Tibial nerve (tissue), 4 donors: ENCODE data around the gene PROSER2. TPM values are rescaled to one million over a fixed set of nuclear protein-coding genes. Genes with fewer than 3 reads are reported as not detected.

Source experiments
- DNase-seq, 2 donors: peaks; one replicate each; pipeline ENCODE4 v3.0.0-alpha.2; 2019; ENCODE audit warnings: low spot score in 2 of 2
- H3K27ac ChIP-seq, 4 donors: fragments of 200-600 bp; sonication (generic) in 3 of 4; one replicate each; pipeline ENCODE4 v1.5.1; 2017 to 2019; ENCODE audit warnings: mild to moderate bottlenecking in 1 of 4
- H3K27me3 ChIP-seq, 2 donors: fragments of 200-600 bp; sonication (generic) in 1 of 2; one replicate each; pipeline versions ENCODE4 v1.5.1 to v1.6.0; 2017 to 2019
- H3K36me3 ChIP-seq, 3 donors: fragments of 200-600 bp; sonication (generic); one replicate each; pipeline ENCODE4 v1.5.1; 2018 to 2019
- H3K4me1 ChIP-seq, 4 donors: fragments of 200-600 bp; sonication (generic) in 3 of 4; one replicate each; pipeline ENCODE4 v1.5.1; 2017 to 2019
- H3K4me3 ChIP-seq, 4 donors: fragments of 200-600 bp; sonication (generic) in 3 of 4; one replicate each; pipeline ENCODE4 v1.5.1; 2017 to 2019; ENCODE audit warnings: mild to moderate bottlenecking in 1 of 4, moderate library complexity in 1 of 4
- H3K9me3 ChIP-seq, 4 donors: fragments of 200-600 bp; sonication (generic) in 3 of 4; one replicate each; pipeline ENCODE4 v1.5.1; 2017 to 2019
- EP300 ChIP-seq, 2 donors: sonication (generic); formaldehyde crosslinking; IDR thresholded peaks; one replicate each; pipeline ENCODE4 v1.6.1; 2017; ENCODE audit warnings: antibody characterized with exemption in 2 of 2, mild to moderate bottlenecking in 1 of 2
- POLR2A ChIP-seq, 2 donors: fragments of 450-650 bp; IDR thresholded peaks; one replicate each; pipeline ENCODE4 v1.6.1; 2017; ENCODE audit warnings: antibody characterized with exemption in 2 of 2, mild to moderate bottlenecking in 2 of 2, moderate library complexity in 2 of 2
- WGBS, 2 donors: methylation state at CpG; one replicate each; pipeline ENCODE4 v1.1.5; 2018; 5-methylcytosine and 5-hydroxymethylcytosine counted together
- total RNA-seq, 4 donors: library from RNA; depleted of rRNA; stranded (reverse); fragments of >200 nt; gene quantifications; one replicate each; pipeline ENCODE4 v1.1.0, GENCODE V29; 2016
- TF ChIP-seq, protein P1 (sequence below), 5 experiments: fragments of 200-600 bp in 3 of 5; fragments of 450-650 bp in 2 of 5; sonication (generic) in 3 of 5; IDR thresholded peaks; one replicate each; pipeline ENCODE4 v1.5.1; 2016 to 2019; ENCODE audit warnings: antibody characterized with exemption in 5 of 5, mild to moderate bottlenecking in 3 of 5, moderate library complexity in 2 of 5

PROSER2 gene
- total RNA-seq, 4 donors from 2014 or later: 71.1 to 98.4 (median 75.6) TPM

DNA sequence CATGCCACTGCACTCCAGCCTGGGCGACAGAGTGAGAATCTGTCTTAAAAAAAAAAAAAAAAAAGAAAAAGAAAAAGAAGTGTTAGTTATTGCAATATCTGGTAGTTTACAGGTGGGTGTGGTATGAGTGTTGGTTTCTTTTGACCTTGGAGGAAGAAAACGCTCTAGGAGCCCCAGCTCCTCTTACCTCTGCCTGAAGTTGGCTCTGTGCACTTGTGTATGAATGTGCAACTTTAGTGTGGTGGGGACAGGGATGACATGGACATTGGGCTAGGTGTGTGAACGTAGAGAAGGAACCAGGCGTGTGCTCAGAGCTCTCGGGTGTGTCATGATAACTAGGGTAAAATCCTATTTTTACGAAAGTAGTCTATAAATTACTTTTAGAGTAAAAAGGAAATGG is 11.9 kb downstream of the PROSER2 start:
- Histone ChIP-seq H3K4me1 (peaks cover 0 to 52% (median 2%) of the 10 kb centered on the region in 4 donors), H3K9me3 (no peaks in the 10 kb centered on the region), H3K36me3 (no peaks in the 10 kb centered on the region), H3K27ac (peak overlapping the region in 3 of 4 donors; percentile 10 to 65 (median 52)), H3K27me3 (no peaks in the 10 kb centered on the region), H3K4me3 (no peak overlapping the region)
- no peak for DNase-seq
- WGBS, 2 donors: 64 to 65% methylated on average over 6 of the region's 6 CpGs
- TF ChIP-seq POLR2A (IDR thresholded peaks at IDR 0.05) (no peak), EP300 (IDR thresholded peaks at IDR 0.05) (no peak)
- TF ChIP-seq, protein P1, sequence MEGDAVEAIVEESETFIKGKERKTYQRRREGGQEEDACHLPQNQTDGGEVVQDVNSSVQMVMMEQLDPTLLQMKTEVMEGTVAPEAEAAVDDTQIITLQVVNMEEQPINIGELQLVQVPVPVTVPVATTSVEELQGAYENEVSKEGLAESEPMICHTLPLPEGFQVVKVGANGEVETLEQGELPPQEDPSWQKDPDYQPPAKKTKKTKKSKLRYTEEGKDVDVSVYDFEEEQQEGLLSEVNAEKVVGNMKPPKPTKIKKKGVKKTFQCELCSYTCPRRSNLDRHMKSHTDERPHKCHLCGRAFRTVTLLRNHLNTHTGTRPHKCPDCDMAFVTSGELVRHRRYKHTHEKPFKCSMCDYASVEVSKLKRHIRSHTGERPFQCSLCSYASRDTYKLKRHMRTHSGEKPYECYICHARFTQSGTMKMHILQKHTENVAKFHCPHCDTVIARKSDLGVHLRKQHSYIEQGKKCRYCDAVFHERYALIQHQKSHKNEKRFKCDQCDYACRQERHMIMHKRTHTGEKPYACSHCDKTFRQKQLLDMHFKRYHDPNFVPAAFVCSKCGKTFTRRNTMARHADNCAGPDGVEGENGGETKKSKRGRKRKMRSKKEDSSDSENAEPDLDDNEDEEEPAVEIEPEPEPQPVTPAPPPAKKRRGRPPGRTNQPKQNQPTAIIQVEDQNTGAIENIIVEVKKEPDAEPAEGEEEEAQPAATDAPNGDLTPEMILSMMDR (IDR thresholded peaks at IDR 0.05): no peak

DNA sequence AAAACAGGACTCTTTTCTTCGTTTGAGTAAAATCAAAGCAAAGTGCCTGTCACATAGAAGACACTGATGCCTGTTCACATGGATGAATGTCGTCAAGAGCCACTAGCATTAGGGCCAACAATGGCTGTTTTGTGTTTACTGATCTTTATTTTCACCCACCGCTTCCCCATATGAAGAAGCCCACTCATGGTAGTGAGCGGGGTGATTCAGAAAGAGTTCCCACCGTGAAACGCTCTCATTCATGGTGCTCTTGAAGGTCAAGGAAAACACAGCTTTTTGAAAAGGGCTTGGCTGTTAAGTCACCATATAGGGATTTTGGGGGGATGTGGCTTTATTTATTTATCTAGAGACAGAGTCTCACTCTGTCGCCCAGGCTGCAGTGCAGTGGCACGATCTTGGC is 12.5 kb downstream of the PROSER2 start:
- 60 to 63% methylated on average over 8 of the region's 8 CpGs for WGBS, 2 donors
- peak in 1 of 2 donors; percentile 53 for TF ChIP-seq EP300 (IDR thresholded peaks at IDR 0.05)
- TF ChIP-seq, protein P1 (IDR thresholded peaks at IDR 0.05): no peak
- H3K9me3 ChIP-seq: no peaks in the 10 kb centered on the region
- peak overlapping the region in 1 of 4 donors; percentile 14 for H3K4me3 ChIP-seq
- no peaks in the 10 kb centered on the region for H3K36me3 ChIP-seq
- no peaks in the 10 kb centered on the region for H3K27me3 ChIP-seq
- peaks cover 0 to 46% (median 2%) of the 10 kb centered on the region in 4 donors for H3K4me1 ChIP-seq
- no peak for DNase-seq
- peak overlapping the region in 3 of 4 donors; percentile 10 to 65 (median 53) for H3K27ac ChIP-seq

DNA sequence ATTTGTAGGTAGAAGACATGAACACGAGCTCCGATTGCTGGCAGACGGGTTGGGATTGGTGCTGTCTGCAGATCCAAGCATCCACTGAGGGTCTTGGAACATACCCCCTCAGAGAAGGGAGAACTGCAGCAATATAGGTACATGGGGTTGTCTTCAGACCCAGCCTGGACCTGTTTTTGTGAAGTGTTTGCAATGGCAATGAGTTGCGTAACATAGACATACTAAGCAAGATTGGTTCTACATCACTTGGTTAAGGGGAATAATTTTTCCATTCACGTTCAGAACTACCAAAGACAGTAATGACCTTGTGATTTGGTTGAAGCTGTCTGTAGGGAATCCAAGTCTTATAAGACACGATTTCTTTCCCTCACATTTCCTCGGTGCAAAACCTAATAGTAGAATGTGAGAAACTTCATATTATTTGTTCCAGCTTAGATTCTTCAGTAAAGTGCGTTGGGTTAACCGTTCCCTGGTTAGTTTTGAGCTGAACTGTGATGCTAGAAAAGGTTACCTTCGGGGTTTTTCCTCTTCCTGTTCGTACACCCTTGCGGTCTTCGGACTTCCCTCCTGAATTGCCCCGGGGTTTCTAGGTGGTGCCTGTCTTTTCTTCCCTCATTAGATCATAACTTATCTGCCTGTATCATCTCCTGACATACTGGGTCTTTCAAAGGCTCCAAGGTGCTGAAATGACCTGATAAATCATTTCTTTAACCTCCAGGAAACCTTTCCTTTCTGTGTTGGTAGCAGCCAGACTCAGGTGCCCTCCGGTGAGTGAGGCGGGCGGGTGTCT is 14.4 kb downstream of the PROSER2 start:
- Histone ChIP-seq H3K4me1 (peaks cover 0 to 28% (median under 1%) of the 10 kb centered on the region in 4 donors), H3K27ac (no peak overlapping the region), H3K36me3 (no peaks in the 10 kb centered on the region), H3K27me3 (no peaks in the 10 kb centered on the region), H3K4me3 (no peak overlapping the region), H3K9me3 (no peaks in the 10 kb centered on the region)
- no peak for DNase-seq
- whole genome bisulfite sequencing, 2 donors: 80 to 86% methylated on average over 17 of the region's 17 CpGs
- TF ChIP-seq, protein P1 (IDR thresholded peaks at IDR 0.05): no peak
- TF ChIP-seq EP300 (IDR thresholded peaks at IDR 0.05) (no peak), POLR2A (IDR thresholded peaks at IDR 0.05) (no peak)

DNA sequence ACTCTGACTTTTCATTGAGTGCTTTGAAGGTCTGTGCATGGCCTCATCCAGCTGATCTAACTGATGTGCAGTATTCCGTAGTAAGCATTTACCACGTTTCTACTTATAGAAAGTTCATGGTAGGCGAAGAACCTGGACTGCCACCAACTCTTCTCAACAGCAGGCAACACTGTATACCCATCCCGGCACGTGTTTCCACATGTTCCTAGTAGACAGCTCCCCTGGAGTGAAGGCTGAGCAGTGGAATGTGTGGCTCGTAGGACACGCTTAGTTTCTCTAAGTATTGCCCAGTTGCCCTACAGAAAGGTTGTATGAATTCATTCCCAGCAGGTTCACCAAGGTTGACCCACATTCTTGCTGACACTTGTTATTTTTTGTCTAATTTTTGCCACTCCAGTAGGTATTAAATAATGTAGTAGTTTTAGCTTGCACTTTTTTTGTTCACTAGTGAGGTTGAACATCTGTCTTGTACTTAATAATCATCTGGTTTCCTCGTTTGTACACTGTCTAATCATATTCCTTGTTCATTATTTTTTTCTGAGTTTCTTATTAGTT is 15.2 kb downstream of the PROSER2 start:
- Histone ChIP-seq H3K27ac (no peak overlapping the region), H3K36me3 (no peaks in the 10 kb centered on the region), H3K4me1 (peaks cover 0 to 25% (median 0%) of the 10 kb centered on the region in 4 donors), H3K27me3 (no peaks in the 10 kb centered on the region), H3K4me3 (no peak overlapping the region), H3K9me3 (no peaks in the 10 kb centered on the region)
- no peak for DNase-seq
- TF ChIP-seq, protein P1 (IDR thresholded peaks at IDR 0.05): no peak
- TF ChIP-seq POLR2A (IDR thresholded peaks at IDR 0.05) (no peak), EP300 (IDR thresholded peaks at IDR 0.05) (no peak)
- WGBS, 2 donors: 75 to 84% methylated on average over 8 of the region's 8 CpGs

DNA sequence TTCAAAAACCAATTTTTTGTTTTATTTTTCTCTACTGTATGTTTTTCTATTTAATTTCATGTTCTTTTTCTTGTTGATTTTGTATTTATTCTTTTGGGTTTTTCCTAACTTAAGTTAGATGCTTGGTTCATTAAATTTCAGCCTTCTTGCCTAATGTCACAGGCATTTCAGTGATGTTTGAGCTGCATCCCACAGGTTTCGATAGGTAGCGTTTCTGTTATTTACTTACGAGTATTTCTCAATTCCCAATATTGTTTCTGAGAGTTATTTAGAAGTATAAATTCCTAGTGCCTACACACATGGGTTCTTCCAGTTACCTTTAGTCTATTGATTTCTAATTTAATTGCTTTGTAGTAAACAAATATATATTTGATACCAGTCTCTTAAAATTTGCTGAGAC is 18.2 kb downstream of the PROSER2 start:
- TF ChIP-seq, protein P1 (IDR thresholded peaks at IDR 0.05): no peak
- TF ChIP-seq POLR2A (IDR thresholded peaks at IDR 0.05) (no peak), EP300 (IDR thresholded peaks at IDR 0.05) (no peak)
- Histone ChIP-seq H3K4me3 (no peak overlapping the region), H3K4me1 (peaks cover 0 to 25% (median 0%) of the 10 kb centered on the region in 4 donors), H3K9me3 (no peaks in the 10 kb centered on the region), H3K27me3 (no peaks in the 10 kb centered on the region), H3K36me3 (peaks cover 0 to under 1% (median 0%) of the 10 kb centered on the region in 3 donors), H3K27ac (no peak overlapping the region)
- WGBS, 2 donors: 91% methylated on average over 3 of the region's 3 CpGs
- no peak for DNase-seq
